DMS114 treated with DMSO at 0.1 percent for 48 hours (cell line): ENCODE measurements around the gene UBAC2.

Source experiments
- DNase-seq: peaks from one replicate; lab custom pipeline; 2025; ENCODE audit not compliant: unreplicated experiment; lab: John Stamatoyannopoulos, UW

The UBAC2 gene

GRCh38 chr13:99307648-99308339, 107.1 kb downstream of the UBAC2 start:
- DNase-seq = no peak

GRCh38 chr13:99308471-99309087, 107.9 kb downstream of the UBAC2 start:
- DNase-seq = no peak

- no peak for DNase-seq
Observed at GRCh38 chr13:99310382-99311031, 109.9 kb downstream of the UBAC2 start.

GRCh38 chr13:99311137-99311536, 110.5 kb downstream of the UBAC2 start:
- no peak for DNase-seq

- no peak for DNase-seq
Observed at GRCh38 chr13:99311748-99312492, 111.3 kb downstream of the UBAC2 start.

GRCh38 chr13:99312493-99312883, 111.8 kb downstream of the UBAC2 start:
- DNase-seq = no peak

GRCh38 chr13:99313501-99313900, 112.8 kb downstream of the UBAC2 start:
- no peak for DNase-seq

- no peak for DNase-seq
Observed at GRCh38 chr13:99313941-99314340, 113.3 kb downstream of the UBAC2 start.

GRCh38 chr13:99314640-99315176, 114.1 kb downstream of the UBAC2 start:
- no peak for DNase-seq

GRCh38 chr13:99315186-99315585, 114.5 kb downstream of the UBAC2 start:
- DNase-seq = no peak

- no peak for DNase-seq
Observed at GRCh38 chr13:99316224-99316623, 115.6 kb downstream of the UBAC2 start.

- DNase-seq = no peak
Observed at GRCh38 chr13:99316657-99317256, 116.1 kb downstream of the UBAC2 start.

GRCh38 chr13:99320693-99321481, 120.2 kb downstream of the UBAC2 start:
- DNase-seq = no peak

GRCh38 chr13:99321709-99322108, 121.1 kb downstream of the UBAC2 start:
- no peak for DNase-seq

GRCh38 chr13:99322297-99323103, 121.8 kb downstream of the UBAC2 start:
- no peak for DNase-seq

- no peak for DNase-seq
Observed at GRCh38 chr13:99323488-99323887, 122.8 kb downstream of the UBAC2 start.

GRCh38 chr13:99326012-99326411, 125.4 kb downstream of the UBAC2 start:
- no peak for DNase-seq

GRCh38 chr13:99327126-99327525, 126.5 kb downstream of the UBAC2 start:
- no peak for DNase-seq

GRCh38 chr13:99327761-99328160, 127.1 kb downstream of the UBAC2 start:
- DNase-seq = no peak
